ENCODE measurements around the gene PLA2G4D.

PLA2G4D gene, protein sequence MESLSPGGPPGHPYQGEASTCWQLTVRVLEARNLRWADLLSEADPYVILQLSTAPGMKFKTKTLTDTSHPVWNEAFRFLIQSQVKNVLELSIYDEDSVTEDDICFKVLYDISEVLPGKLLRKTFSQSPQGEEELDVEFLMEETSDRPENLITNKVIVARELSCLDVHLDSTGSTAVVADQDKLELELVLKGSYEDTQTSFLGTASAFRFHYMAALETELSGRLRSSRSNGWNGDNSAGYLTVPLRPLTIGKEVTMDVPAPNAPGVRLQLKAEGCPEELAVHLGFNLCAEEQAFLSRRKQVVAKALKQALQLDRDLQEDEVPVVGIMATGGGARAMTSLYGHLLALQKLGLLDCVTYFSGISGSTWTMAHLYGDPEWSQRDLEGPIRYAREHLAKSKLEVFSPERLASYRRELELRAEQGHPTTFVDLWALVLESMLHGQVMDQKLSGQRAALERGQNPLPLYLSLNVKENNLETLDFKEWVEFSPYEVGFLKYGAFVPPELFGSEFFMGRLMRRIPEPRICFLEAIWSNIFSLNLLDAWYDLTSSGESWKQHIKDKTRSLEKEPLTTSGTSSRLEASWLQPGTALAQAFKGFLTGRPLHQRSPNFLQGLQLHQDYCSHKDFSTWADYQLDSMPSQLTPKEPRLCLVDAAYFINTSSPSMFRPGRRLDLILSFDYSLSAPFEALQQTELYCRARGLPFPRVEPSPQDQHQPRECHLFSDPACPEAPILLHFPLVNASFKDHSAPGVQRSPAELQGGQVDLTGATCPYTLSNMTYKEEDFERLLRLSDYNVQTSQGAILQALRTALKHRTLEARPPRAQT

DNA sequence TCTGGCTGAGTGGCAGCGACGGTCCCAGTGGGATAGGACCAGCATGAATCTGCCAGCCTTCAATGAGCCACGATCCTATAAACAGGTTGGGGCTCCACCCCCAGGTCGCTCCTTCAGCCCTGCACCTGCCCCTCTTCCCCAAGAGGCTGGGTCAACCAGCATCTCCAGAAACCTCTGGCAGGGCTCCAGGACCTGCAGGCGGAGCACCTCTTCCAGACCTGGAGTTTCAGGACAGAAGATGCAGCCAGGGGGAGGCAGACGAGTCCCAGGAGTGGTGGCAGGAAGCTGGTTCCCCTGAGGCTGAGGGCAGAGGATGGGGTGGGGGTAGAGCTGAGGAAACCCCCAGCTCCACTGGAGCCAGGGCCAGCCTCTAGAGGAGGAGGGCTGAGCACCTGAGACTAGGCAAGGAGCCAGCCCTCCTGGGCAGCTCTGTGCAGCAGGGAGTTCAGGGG, at the start of gene PLA2G4D:
Gene PLA2G4D (minus strand): TSS at position 51 of the 452 bp plus-strand sequence. CDS start 103 bp downstream, outside the sequence.
- Histone ChIP-seq H3K9ac (ENCODE audit: low read length) (no peak within 1 kb of the TSS), H3K36me3 (ENCODE audit: insufficient read depth, low read length) (no peaks in the 10 kb centered on the region), H3K4me1 (ENCODE audit: insufficient read depth, low read length, severe bottlenecking) (no peaks in the 10 kb centered on the region), H4K20me1 (ENCODE audit: insufficient read depth, low read length) (no peaks in the 10 kb centered on the region), H2AFZ (ENCODE audit: low read length) (no peak within 1 kb of the TSS), H3K79me2 (ENCODE audit: insufficient read depth, low read length) (no peaks in the 10 kb centered on the region), H3F3A (ENCODE audit: insufficient read depth, low read length) (no peaks in the 10 kb centered on the region), H3K9me2 (ENCODE audit: low read depth, low read length) (no peaks in the 10 kb centered on the region), H3K9me3 (ENCODE audit: low read length) (no peaks in the 10 kb centered on the region), H3K27me3 (ENCODE audit: insufficient read depth, low read length) (no peaks in the 10 kb centered on the region), H3K4me3 (ENCODE audit: low read depth, low read length, poor library complexity, severe bottlenecking) (no peak within 1 kb of the TSS), H3K27ac (ENCODE audit: low read depth, low read length, poor library complexity, severe bottlenecking) (no peak within 1 kb of the TSS), H3K4me2 (ENCODE audit: low read length) (no peak within 1 kb of the TSS)
- no peak for TF ChIP-seq EZH2 (IDR thresholded peaks at IDR 0.05; ENCODE audit: borderline replicate concordance, low read length)
- TF ChIP-seq, protein P1, sequence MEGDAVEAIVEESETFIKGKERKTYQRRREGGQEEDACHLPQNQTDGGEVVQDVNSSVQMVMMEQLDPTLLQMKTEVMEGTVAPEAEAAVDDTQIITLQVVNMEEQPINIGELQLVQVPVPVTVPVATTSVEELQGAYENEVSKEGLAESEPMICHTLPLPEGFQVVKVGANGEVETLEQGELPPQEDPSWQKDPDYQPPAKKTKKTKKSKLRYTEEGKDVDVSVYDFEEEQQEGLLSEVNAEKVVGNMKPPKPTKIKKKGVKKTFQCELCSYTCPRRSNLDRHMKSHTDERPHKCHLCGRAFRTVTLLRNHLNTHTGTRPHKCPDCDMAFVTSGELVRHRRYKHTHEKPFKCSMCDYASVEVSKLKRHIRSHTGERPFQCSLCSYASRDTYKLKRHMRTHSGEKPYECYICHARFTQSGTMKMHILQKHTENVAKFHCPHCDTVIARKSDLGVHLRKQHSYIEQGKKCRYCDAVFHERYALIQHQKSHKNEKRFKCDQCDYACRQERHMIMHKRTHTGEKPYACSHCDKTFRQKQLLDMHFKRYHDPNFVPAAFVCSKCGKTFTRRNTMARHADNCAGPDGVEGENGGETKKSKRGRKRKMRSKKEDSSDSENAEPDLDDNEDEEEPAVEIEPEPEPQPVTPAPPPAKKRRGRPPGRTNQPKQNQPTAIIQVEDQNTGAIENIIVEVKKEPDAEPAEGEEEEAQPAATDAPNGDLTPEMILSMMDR (IDR thresholded peaks at IDR 0.05; ENCODE audit: low read length) = no peak

DNA sequence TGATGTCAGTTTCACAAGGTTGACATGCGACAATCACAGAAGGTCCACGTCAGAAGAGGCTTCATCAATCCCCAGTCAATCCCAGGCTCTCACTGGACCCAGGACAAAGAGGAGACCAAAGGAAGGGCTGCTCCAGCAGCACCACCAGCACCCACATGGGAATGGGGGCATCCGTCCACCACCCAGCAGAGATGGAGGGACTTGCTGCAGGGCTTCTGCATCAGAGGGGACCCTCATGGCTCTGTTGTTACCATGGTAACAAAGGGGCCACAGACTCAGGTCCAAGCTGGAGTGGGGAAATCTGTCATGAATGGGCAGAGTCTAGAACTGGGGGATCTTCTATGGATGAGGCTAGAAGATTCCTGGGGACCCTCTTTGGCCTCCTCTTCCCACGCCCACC, 49.0 kb upstream of the PLA2G4D start:
- no peaks in the 10 kb centered on the region for H3K9me2 ChIP-seq (ENCODE audit: low read depth, low read length)
- no peak overlapping the region for H2AFZ ChIP-seq (ENCODE audit: low read length)
- H3K27ac ChIP-seq (ENCODE audit: low read depth, low read length, poor library complexity, severe bottlenecking) = no peak overlapping the region
- H3K4me3 ChIP-seq (ENCODE audit: low read depth, low read length, poor library complexity, severe bottlenecking) = no peak overlapping the region
- no peaks in the 10 kb centered on the region for H3K36me3 ChIP-seq (ENCODE audit: insufficient read depth, low read length)
- no peaks in the 10 kb centered on the region for H3K4me1 ChIP-seq (ENCODE audit: insufficient read depth, low read length, severe bottlenecking)
- H3K9me3 ChIP-seq (ENCODE audit: low read length) = no peaks in the 10 kb centered on the region
- no peaks in the 10 kb centered on the region for H3K79me2 ChIP-seq (ENCODE audit: insufficient read depth, low read length)
- peaks cover 4% of the 10 kb centered on the region; the same call in 1 of the 2 replicates for H3K27me3 ChIP-seq (ENCODE audit: insufficient read depth, low read length)
- TF ChIP-seq EZH2 (IDR thresholded peaks at IDR 0.05; ENCODE audit: borderline replicate concordance, low read length) = no peak
- TF ChIP-seq, protein P1 (IDR thresholded peaks at IDR 0.05; ENCODE audit: low read length) = no peak
- H3K4me2 ChIP-seq (ENCODE audit: low read length) = no peak overlapping the region
- H3F3A ChIP-seq (ENCODE audit: insufficient read depth, low read length) = no peaks in the 10 kb centered on the region
- H4K20me1 ChIP-seq (ENCODE audit: insufficient read depth, low read length) = no peaks in the 10 kb centered on the region
- no peak overlapping the region for H3K9ac ChIP-seq (ENCODE audit: low read length)

DNA sequence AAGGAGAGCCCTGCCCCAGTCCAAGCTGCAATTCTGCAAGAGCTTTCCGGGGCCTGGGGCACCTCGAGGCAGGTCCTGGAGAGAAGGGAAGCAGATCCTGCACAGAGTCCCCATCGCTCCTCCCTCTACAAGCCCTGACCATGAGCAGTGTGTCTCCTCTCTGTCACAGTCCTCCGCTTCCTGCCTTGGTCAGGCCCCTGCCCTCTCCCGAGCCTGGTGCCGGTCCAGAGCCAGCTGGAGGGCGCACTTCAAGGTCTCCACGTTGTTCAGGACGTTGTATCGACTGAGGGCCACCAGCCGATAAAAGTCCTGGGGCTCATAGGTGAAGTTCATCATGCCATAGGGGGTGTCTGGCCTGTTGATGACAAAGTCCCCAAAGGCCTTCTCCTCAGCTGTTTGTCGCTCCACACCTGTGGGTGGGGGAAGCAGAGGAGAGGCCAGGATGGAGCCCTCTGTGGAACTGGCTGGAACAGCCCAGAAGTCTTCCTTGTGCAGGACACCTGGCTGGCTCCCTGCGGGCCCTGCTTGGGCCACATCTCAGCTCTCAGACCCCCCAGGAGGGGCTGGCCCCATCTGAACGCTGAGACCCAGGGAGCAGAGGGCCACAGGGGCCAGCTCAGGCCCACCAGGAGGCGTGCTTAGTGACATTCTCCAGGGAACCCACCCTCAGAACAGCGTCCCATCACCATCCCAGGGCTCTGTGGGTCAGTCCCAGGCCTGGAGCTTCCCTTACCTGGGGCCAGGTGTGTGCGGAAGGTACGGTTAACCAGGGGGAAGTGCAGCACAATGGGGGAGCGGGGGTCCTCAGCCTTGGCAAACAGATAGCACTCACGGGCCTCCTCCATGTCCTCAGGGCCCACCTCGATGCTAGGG, 47.7 kb upstream of the PLA2G4D start:
- Histone ChIP-seq H3F3A (ENCODE audit: insufficient read depth, low read length) (no peaks in the 10 kb centered on the region), H3K27ac (ENCODE audit: low read depth, low read length, poor library complexity, severe bottlenecking) (no peak overlapping the region), H3K4me2 (ENCODE audit: low read length) (no peak overlapping the region), H3K4me3 (ENCODE audit: low read depth, low read length, poor library complexity, severe bottlenecking) (no peak overlapping the region), H3K79me2 (ENCODE audit: insufficient read depth, low read length) (no peaks in the 10 kb centered on the region), H3K9ac (ENCODE audit: low read length) (no peak overlapping the region), H2AFZ (ENCODE audit: low read length) (no peak overlapping the region), H3K9me2 (ENCODE audit: low read depth, low read length) (no peaks in the 10 kb centered on the region), H3K4me1 (ENCODE audit: insufficient read depth, low read length, severe bottlenecking) (no peaks in the 10 kb centered on the region), H3K36me3 (ENCODE audit: insufficient read depth, low read length) (no peaks in the 10 kb centered on the region), H3K27me3 (ENCODE audit: insufficient read depth, low read length) (peaks cover 4% of the 10 kb centered on the region; the same call in 1 of the 2 replicates), H4K20me1 (ENCODE audit: insufficient read depth, low read length) (no peaks in the 10 kb centered on the region), H3K9me3 (ENCODE audit: low read length) (no peaks in the 10 kb centered on the region)
- no peak for TF ChIP-seq EZH2 (IDR thresholded peaks at IDR 0.05; ENCODE audit: borderline replicate concordance, low read length)
- TF ChIP-seq, protein P1 (IDR thresholded peaks at IDR 0.05; ENCODE audit: low read length) = no peak
